Lower leg skin (tissue), 4 donors: ENCODE data around the gene WDFY4. TPM values are rescaled to one million over a fixed set of nuclear protein-coding genes. Genes with fewer than 3 reads are reported as not detected.

Experiments
- DNase-seq, 2 donors: peaks; one replicate each; pipeline ENCODE4 v3.0.0-alpha.2; 2019; ENCODE audit warnings: low spot score in 2 of 2
- H3K4me3 ChIP-seq: fragments of 200-600 bp; sonication (generic); 2 replicates; pipeline ENCODE4 v1.5.1; 2017; ENCODE audit warnings: mild to moderate bottlenecking, low read depth; ENCODE audit not compliant: poor library complexity, severe bottlenecking
- CTCF ChIP-seq, 3 donors: fragments of 450-650 bp; IDR thresholded peaks; one replicate each; pipeline ENCODE4 v1.5.1; 2016; ENCODE audit warnings: antibody characterized with exemption in 3 of 3, mild to moderate bottlenecking in 3 of 3, moderate library complexity in 2 of 3
- POLR2A ChIP-seq, 2 donors: fragments of 450-650 bp; IDR thresholded peaks; one replicate each; pipeline ENCODE4 v1.6.1; 2016 to 2017; ENCODE audit warnings: antibody characterized with exemption in 2 of 2, mild to moderate bottlenecking in 1 of 2, moderate library complexity in 1 of 2
- WGBS, 2 donors: methylation state at CpG; one replicate each; pipeline ENCODE4 v1.1.5; 2018; 5-methylcytosine and 5-hydroxymethylcytosine counted together
- intact Hi-C: fragments of 100-400 bp; cut with DNase I; formaldehyde crosslinking; loops from one replicate; pipeline ENCODE4 v1.15.0; 2023; ENCODE audit warnings: low total_unique reads
- total RNA-seq, 4 donors: library from RNA; depleted of rRNA; stranded (reverse); fragments of >200 nt; gene quantifications; one replicate each; pipeline ENCODE4 v1.1.0, GENCODE V29; 2016

The WDFY4 gene
- total RNA-seq, 4 donors from 2014 or later = 0.91 to 4.2 (median 1.1) TPM

DNA sequence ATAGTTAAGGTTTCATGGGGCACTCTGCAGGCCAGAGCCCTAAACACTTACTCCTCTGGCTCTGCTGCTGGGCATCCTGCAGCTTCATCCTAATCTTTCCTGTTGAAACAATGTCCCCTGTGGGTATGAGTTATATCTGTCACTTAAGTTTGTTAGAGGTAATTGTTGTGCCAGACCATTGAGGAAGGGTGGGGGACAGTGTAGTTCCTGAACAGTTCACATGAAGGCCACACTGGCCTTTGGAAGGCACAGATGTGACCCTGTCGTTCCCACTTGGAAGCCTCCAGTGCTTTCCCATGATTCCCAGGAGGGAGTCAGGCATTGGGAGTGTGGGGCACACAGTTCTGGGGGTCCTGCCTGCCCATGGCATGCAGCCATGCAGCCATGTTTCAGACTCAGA lies 65.3 kb downstream of the WDFY4 start:
- intact Hi-C loops = no loop called here
- WGBS, 2 donors = 63 to 67% methylated on average over 1 of the region's 1 CpG
- peak in 1 of 2 donors; percentile 36 for DNase-seq
- H3K4me3 ChIP-seq = no peak overlapping the region
- TF ChIP-seq POLR2A (IDR thresholded peaks at IDR 0.05) (no peak), CTCF (IDR thresholded peaks at IDR 0.05) (no peak)

DNA sequence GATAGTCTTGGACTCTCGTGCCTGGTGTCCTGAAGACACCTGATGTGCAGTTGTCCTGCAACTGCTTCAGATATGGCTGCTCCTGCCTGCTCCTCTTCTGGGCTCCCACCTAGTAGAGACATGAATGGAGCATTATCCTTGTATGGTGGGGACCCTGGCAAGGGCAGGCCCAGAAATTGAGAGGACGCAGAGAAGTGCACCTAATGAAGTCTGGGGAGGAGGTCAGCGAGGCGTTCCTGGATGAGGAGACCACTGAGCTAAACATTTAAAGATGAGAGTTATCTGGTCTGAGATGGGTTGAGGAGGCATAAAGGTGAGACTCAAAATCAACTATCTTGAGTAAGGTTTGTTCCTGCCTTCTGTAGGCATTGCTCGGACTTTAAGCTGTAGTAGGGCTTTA lies 66.3 kb downstream of the WDFY4 start:
- TF ChIP-seq CTCF (IDR thresholded peaks at IDR 0.05) (no peak), POLR2A (IDR thresholded peaks at IDR 0.05) (no peak)
- 93 to 98% methylated on average over 5 of the region's 5 CpGs for WGBS, 2 donors
- intact Hi-C loops = no loop called here
- DNase-seq = peak in 1 of 2 donors; percentile 60
- H3K4me3 ChIP-seq = no peak overlapping the region

GRCh38 chr10:48751730-48752129 lies 67.1 kb downstream of the WDFY4 start:
- TF ChIP-seq POLR2A (IDR thresholded peaks at IDR 0.05) (no peak), CTCF (IDR thresholded peaks at IDR 0.05) (no peak)
- peak in 1 of 2 donors; percentile 70 for DNase-seq
- WGBS, 2 donors = 74 to 94% methylated on average over 5 of the region's 5 CpGs
- no peak overlapping the region for H3K4me3 ChIP-seq
- intact Hi-C loops = no loop called here

GRCh38 chr10:48758411-48758810 lies 73.7 kb downstream of the WDFY4 start:
- no peak overlapping the region for H3K4me3 ChIP-seq
- intact Hi-C loops = loop anchor here (5.0 kb wide), 1 partner anchor 434 kb away; no protein-coding TSS in a partner anchor
- TF ChIP-seq POLR2A (IDR thresholded peaks at IDR 0.05) = no peak
- TF ChIP-seq CTCF (IDR thresholded peaks at IDR 0.05) = no peak
- DNase-seq = no peak
- WGBS, 2 donors = 49 to 55% methylated on average over 3 of the region's 3 CpGs

DNA sequence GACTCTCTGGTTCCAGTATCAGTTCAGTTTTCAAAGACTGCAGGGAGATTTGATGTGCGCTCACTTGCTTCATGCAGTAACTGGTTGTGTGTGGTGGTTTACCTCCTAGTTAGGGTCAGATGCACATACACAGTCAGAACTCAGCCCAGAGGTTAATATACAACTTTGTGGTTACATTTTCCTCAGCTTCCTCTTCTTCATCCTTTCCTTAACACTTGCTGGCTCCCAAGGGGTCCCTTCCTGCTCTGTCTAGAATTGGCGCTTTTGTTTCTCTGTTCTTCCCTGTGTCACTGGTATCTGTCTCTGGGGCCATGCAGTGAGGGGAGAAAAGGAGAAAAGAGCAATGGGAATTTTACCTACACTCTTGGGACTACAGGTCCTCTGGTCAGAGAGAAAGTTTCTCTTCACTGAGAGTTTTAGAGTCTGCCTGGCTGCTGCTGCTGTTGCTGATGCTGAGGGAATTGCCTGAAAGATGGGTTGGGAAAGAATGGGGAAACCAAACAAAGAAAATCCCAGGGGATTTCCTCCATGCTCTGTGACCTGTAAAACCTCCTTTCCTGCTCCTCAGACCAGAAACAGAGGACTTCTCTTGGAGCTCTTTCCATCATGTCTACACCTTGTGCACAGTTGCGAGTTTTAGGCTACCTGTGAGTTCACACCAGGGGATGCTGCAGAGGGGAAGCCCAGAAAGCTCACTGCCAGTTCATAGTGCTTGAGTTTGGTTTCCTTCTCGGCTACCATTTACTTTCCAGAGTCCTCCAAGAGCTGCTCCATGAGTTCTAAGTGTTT lies 74.6 kb downstream of the WDFY4 start:
- WGBS, 2 donors = 87 to 89% methylated on average over 4 of the region's 4 CpGs
- intact Hi-C loops = loop anchor here (5.0 kb wide), 1 partner anchor 433 kb away; no protein-coding TSS in a partner anchor
- no peak overlapping the region for H3K4me3 ChIP-seq
- no peak for DNase-seq
- TF ChIP-seq POLR2A (IDR thresholded peaks at IDR 0.05) = no peak
- TF ChIP-seq CTCF (IDR thresholded peaks at IDR 0.05) = no peak
